ENCODE results near the gene COL21A1. TPM values are rescaled to one million over a fixed set of nuclear protein-coding genes. Genes with fewer than 3 reads are reported as not detected.

Gene COL21A1
- total RNA-seq, 1 experiment from 2014 or later: 1.8 TPM

DNA sequence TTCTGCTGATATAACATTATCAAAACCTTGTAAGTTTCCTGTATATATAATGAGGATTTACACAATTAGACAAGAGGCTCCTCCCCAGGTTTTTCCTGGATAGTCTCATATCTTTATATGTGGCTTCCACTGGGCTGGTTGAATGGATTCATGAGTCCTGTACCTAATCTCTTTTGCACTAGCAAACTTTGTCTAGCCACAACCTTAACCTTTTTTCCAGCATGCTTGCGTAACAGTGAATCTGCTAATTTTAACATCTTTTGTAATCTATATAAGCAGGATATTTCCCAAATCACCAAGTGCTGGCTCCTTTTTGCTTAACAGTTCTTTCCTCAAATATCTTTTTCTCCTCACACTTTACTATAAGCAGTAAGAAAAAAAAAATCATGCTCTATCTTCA is 153.6 kb downstream of the COL21A1 start:
- H3K79me1 ChIP-seq (ENCODE audit: insufficient read depth, low read depth, low read length, poor library complexity, severe bottlenecking): no peaks in the 10 kb centered on the region
- H3K23ac ChIP-seq (ENCODE audit: insufficient read length, low read depth, low read length): no peak overlapping the region
- no peaks in the 10 kb centered on the region for H3K79me2 ChIP-seq (ENCODE audit: insufficient read depth, low read length)
- H4K91ac ChIP-seq (ENCODE audit: insufficient read length, low read depth, low read length): no peak overlapping the region
- H3K27ac Mint-ChIP-seq: no peak overlapping the region
- H2BK20ac ChIP-seq (ENCODE audit: low read depth, low read length, poor library complexity, severe bottlenecking): no peak overlapping the region
- no peak overlapping the region for H3K4me3 Mint-ChIP-seq
- no peak overlapping the region for H2BK12ac ChIP-seq (ENCODE audit: insufficient read length, low read depth, low read length)
- no peak overlapping the region for H4K5ac ChIP-seq (ENCODE audit: insufficient read length, low read depth, low read length)
- peaks cover 5% of the 10 kb centered on the region in 2 experiments; a peak in 3 of 5 replicates for H3K9me3 Mint-ChIP-seq
- no peak overlapping the region for H3K4ac ChIP-seq (ENCODE audit: low read depth, low read length)
- DNase-seq: no peak
- H2AK5ac ChIP-seq (ENCODE audit: insufficient read length, low read length): no peak overlapping the region
- no peak overlapping the region for H2BK15ac ChIP-seq (ENCODE audit: low read depth, low read length)
- H4K20me1 ChIP-seq (ENCODE audit: control insufficient read depth, insufficient read depth, insufficient read length): no peaks in the 10 kb centered on the region
- no peak overlapping the region for H3K56ac ChIP-seq (ENCODE audit: insufficient read length, low read depth, low read length)
- no peak overlapping the region for H2AFZ ChIP-seq (ENCODE audit: low read length)
- no peak overlapping the region for H3K27ac ChIP-seq (ENCODE audit: insufficient read length, low read depth, low read length)
- peaks cover 0 to 5% (median 4%) of the 10 kb centered on the region in 3 experiments; a peak in 4 of 7 replicates for H3K36me3 Mint-ChIP-seq (ENCODE audit: insufficient read depth in 1 of 3, low read depth in 3 of 3)
- H3K18ac ChIP-seq (ENCODE audit: insufficient read length, low read depth, low read length): no peak overlapping the region
- H3K23me2 ChIP-seq (ENCODE audit: insufficient read length, low read depth, low read length, poor library complexity, severe bottlenecking): no peaks in the 10 kb centered on the region
- no peaks in the 10 kb centered on the region for H3K27me3 ChIP-seq (ENCODE audit: insufficient read depth, low read length)
- no peaks in the 10 kb centered on the region; the same call in 1 of the 2 replicates for H3K4me1 ChIP-seq (ENCODE audit: insufficient read depth, low read length)
- no peak overlapping the region for H2BK120ac ChIP-seq (ENCODE audit: low read depth, low read length, poor library complexity, severe bottlenecking)
- H3T11ph ChIP-seq (ENCODE audit: low read length): no peak overlapping the region
- no peak overlapping the region for H2BK5ac ChIP-seq (ENCODE audit: insufficient read length, low read length)
- no peaks in the 10 kb centered on the region for H3K27me3 Mint-ChIP-seq (ENCODE audit: low read depth)
- H3K9me3 ChIP-seq (ENCODE audit: control insufficient read depth, low read depth, low read length): no peaks in the 10 kb centered on the region
- H3K4me1 Mint-ChIP-seq: peaks cover 11% of the 10 kb centered on the region in 2 experiments
- H3K14ac ChIP-seq (ENCODE audit: insufficient read depth, low read length): no peak overlapping the region
- TF ChIP-seq, protein P1, sequence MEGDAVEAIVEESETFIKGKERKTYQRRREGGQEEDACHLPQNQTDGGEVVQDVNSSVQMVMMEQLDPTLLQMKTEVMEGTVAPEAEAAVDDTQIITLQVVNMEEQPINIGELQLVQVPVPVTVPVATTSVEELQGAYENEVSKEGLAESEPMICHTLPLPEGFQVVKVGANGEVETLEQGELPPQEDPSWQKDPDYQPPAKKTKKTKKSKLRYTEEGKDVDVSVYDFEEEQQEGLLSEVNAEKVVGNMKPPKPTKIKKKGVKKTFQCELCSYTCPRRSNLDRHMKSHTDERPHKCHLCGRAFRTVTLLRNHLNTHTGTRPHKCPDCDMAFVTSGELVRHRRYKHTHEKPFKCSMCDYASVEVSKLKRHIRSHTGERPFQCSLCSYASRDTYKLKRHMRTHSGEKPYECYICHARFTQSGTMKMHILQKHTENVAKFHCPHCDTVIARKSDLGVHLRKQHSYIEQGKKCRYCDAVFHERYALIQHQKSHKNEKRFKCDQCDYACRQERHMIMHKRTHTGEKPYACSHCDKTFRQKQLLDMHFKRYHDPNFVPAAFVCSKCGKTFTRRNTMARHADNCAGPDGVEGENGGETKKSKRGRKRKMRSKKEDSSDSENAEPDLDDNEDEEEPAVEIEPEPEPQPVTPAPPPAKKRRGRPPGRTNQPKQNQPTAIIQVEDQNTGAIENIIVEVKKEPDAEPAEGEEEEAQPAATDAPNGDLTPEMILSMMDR (conservative IDR thresholded peaks at IDR 0.05): no peak
- no peak overlapping the region for H3K9ac ChIP-seq (ENCODE audit: extremely low read depth, insufficient read length, low read length)
- WGBS (ENCODE audit: extremely low coverage, insufficient read length, low lambda C conversion rate): no CpG with 5 or more reads among the region's 1 CpG
- no peak overlapping the region for H4K8ac ChIP-seq (replicated peaks; ENCODE audit: insufficient read length, low read depth, low read length)
- H3K4me2 ChIP-seq (ENCODE audit: insufficient read depth, insufficient read length, low read length): no peak overlapping the region
